ENCODE results near the gene UST. TPM values are rescaled to one million over a fixed set of nuclear protein-coding genes. Genes with fewer than 3 reads are reported as not detected.

Gene UST
- total RNA-seq, 2 donors from 2014 or later: 4.3 to 5.3 TPM

DNA sequence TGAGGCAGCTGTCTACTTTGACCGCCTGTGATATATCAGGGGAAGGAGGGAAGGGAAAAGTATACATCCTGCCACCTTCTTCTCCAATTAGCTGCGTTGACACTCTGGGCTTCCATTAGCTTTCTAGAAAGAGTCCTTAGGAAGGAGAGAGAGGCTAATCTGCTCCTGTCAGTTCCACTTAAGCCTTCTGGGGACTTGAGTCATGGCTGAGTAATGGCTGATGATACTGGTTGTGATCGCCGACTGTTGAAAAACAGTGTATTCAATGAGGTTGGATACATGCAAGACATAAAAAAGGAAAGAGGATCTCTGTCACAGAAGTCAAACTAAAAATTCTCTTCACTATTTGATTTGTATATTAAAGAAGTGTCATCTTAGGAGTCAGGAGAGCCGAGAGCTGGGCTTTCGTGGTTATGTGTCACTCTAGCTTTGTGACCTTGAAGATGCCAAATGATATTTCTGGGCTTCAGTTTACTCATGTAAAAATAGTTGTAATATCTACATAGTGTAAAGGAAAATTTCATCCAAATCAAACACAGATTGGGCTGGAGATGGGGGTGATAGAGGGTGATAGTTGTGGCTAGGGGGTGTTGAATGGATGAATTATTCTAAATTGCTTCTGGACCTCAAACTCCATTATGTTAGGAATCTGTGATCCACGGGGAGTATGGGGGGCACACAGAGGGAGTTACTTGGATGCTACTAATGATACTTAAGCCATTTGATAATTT lies 189.0 kb downstream of the UST start:
- Histone ChIP-seq H3K27ac (no peak overlapping the region), H3K27me3 (no peaks in the 10 kb centered on the region), H3K4me3 (no peak overlapping the region), H3K36me3 (no peaks in the 10 kb centered on the region), H3K4me1 (no peaks in the 10 kb centered on the region), H3K9me3 (no peaks in the 10 kb centered on the region)
- no peak for DNase-seq (ENCODE audit: low spot score)
- TF ChIP-seq CTCF (IDR thresholded peaks at IDR 0.05): no peak

GRCh38 chr6:148943451-148943850 lies 196.6 kb downstream of the UST start:
- no peak for DNase-seq (ENCODE audit: low spot score)
- no peak overlapping the region for H3K27ac ChIP-seq
- no peaks in the 10 kb centered on the region for H3K9me3 ChIP-seq
- no peak overlapping the region for H3K4me3 ChIP-seq
- no peak for TF ChIP-seq CTCF (IDR thresholded peaks at IDR 0.05)
- H3K36me3 ChIP-seq: no peaks in the 10 kb centered on the region
- H3K4me1 ChIP-seq: no peaks in the 10 kb centered on the region
- no peaks in the 10 kb centered on the region for H3K27me3 ChIP-seq

DNA sequence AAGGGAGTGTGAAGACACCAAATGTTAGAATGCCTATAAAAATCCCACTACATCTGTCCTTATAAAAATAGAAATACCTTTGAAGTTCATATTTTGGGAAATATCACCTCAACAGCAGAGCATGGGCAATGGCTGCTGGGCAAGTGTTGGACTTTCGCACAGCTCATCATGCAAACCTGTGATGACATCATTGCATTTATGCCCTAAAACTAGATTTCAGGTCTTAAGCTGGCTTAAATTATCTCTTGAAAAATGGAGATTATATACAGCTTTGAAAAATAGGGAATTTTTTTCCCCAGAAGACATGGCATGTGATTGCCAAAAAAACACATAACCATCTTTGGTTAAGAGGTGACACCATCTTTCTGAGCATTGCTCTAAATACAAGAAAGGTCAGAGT lies 197.8 kb downstream of the UST start:
- H3K27me3 ChIP-seq: no peaks in the 10 kb centered on the region
- no peak for TF ChIP-seq CTCF (IDR thresholded peaks at IDR 0.05)
- DNase-seq (ENCODE audit: low spot score): no peak
- H3K4me1 ChIP-seq: no peaks in the 10 kb centered on the region
- no peak overlapping the region for H3K27ac ChIP-seq
- H3K9me3 ChIP-seq: no peaks in the 10 kb centered on the region
- H3K4me3 ChIP-seq: no peak overlapping the region
- no peaks in the 10 kb centered on the region for H3K36me3 ChIP-seq

- H3K4me3 ChIP-seq: no peak overlapping the region
- no peaks in the 10 kb centered on the region for H3K27me3 ChIP-seq
- no peaks in the 10 kb centered on the region for H3K4me1 ChIP-seq
- H3K9me3 ChIP-seq: no peaks in the 10 kb centered on the region
- TF ChIP-seq CTCF (IDR thresholded peaks at IDR 0.05): no peak
- H3K36me3 ChIP-seq: no peaks in the 10 kb centered on the region
- DNase-seq (ENCODE audit: low spot score): no peak
- no peak overlapping the region for H3K27ac ChIP-seq
Observed at GRCh38 chr6:148945301-148946021, 198.6 kb downstream of the UST start.

- Histone ChIP-seq H3K27me3 (no peaks in the 10 kb centered on the region), H3K27ac (no peak overlapping the region), H3K4me3 (no peak overlapping the region), H3K9me3 (no peaks in the 10 kb centered on the region), H3K4me1 (no peaks in the 10 kb centered on the region), H3K36me3 (no peaks in the 10 kb centered on the region)
- TF ChIP-seq CTCF (IDR thresholded peaks at IDR 0.05): peak; percentile 93 to 94
- DNase-seq (ENCODE audit: low spot score): peak; percentile 92
Observed at GRCh38 chr6:148947621-148948444, 201.0 kb downstream of the UST start.
